Suprapubic skin (tissue), 4 donors: ENCODE measurements around the gene DLG1. TPM values are rescaled to one million over a fixed set of nuclear protein-coding genes. Genes with fewer than 3 reads are reported as not detected.

Experiments
- DNase-seq, 2 donors: peaks; one replicate each; pipeline ENCODE4 v3.0.0-alpha.2; 2019; ENCODE audit warnings: low spot score in 2 of 2
- H3K27ac ChIP-seq: fragments of 200-600 bp; sonication (generic); one replicate; pipeline ENCODE4 v1.5.1; 2019
- H3K27me3 ChIP-seq: fragments of 200-600 bp; sonication (generic); one replicate; pipeline ENCODE4 v1.5.1; 2019
- H3K36me3 ChIP-seq: fragments of 200-600 bp; sonication (generic); one replicate; pipeline ENCODE4 v1.5.1; 2019
- H3K4me1 ChIP-seq: fragments of 200-600 bp; sonication (generic); one replicate; pipeline ENCODE4 v1.5.1; 2019
- H3K4me3 ChIP-seq: fragments of 200-600 bp; sonication (generic); one replicate; pipeline ENCODE4 v1.5.1; 2019; ENCODE audit warnings: mild to moderate bottlenecking
- H3K9me3 ChIP-seq: fragments of 200-600 bp; sonication (generic); one replicate; pipeline ENCODE4 v1.5.1; 2019
- EP300 ChIP-seq: sonication (generic); formaldehyde crosslinking; IDR thresholded peaks from one replicate; pipeline ENCODE4 v1.6.1; 2017; ENCODE audit warnings: antibody characterized with exemption
- POLR2A ChIP-seq, 2 donors: fragments of 450-650 bp; IDR thresholded peaks; one replicate each; pipeline ENCODE4 v1.6.1; 2017; ENCODE audit warnings: antibody characterized with exemption in 2 of 2, mild to moderate bottlenecking in 2 of 2, moderate library complexity in 2 of 2
- POLR2AphosphoS5 ChIP-seq, 3 donors: sonication (generic); formaldehyde crosslinking; IDR thresholded peaks; one replicate each; pipeline ENCODE4 v1.6.1; 2017; ENCODE audit warnings: antibody characterized with exemption in 3 of 3
- WGBS: methylation state at CpG from one replicate; pipeline ENCODE4 v1.1.5; 2018; 5-methylcytosine and 5-hydroxymethylcytosine counted together
- total RNA-seq, 4 donors: library from RNA; depleted of rRNA; stranded (reverse); fragments of >200 nt; gene quantifications; one replicate each; pipeline ENCODE4 v1.1.0, GENCODE V29; 2016
- TF ChIP-seq, protein P1 (sequence below), 2 donors: fragments of 200-600 bp in 1 of 2; fragments of 450-650 bp in 1 of 2; sonication (generic) in 1 of 2; IDR thresholded peaks; one replicate each; pipeline ENCODE4 v1.5.1; 2016 to 2019; ENCODE audit warnings: antibody characterized with exemption in 2 of 2, mild to moderate bottlenecking in 1 of 2, moderate library complexity in 1 of 2

DLG1 gene
- total RNA-seq, 4 donors from 2014 or later, result 86.2 to 140 (median 103) TPM

DNA sequence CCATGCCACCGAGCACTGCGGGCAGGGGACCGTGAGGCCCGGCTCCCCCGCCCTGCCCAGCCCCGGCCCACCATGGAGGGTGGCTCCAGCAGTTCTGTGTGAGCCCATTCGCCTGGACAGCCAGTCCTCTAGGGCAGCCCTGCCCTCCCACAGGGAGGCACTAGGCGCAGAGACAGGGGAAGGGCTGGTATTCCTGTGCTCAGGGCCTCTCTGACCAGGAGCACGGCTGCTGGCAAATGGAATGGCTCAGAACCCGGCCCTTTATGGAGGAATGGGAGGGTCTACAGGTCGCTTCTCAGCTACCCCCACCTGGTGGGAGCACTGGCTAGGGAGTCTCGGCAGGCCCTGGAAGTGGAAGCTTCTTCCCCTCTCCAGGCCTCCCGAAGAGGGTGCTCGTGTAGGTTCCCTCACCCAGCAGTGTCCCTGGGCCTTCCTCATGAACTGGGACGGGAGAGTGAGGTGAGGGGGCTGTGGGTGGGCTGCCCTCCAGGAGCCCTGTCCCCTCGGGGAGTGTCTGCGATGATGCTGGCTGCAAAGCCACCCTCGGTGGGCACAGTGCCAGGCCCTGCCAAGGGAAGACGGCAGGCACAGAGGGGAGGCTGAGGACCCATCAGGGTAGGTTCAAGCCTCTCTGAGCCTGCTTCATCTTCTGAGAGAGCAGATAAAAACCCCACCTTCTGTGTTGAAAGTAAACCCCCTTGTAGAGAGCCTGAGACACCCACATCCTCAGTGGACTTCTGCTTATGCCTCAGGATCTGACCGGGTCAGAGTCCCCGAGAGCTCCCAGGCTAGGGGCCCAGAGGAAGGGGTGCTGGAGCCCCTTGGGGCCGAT is 270.3 kb downstream of the DLG1 start:
- Histone ChIP-seq H3K36me3 (no peaks in the 10 kb centered on the region), H3K9me3 (no peaks in the 10 kb centered on the region), H3K4me1 (peaks cover 39% of the 10 kb centered on the region), H3K27me3 (peaks cover 3% of the 10 kb centered on the region), H3K27ac (peak overlapping the region; percentile 55), H3K4me3 (peak overlapping the region; percentile 48)
- WGBS, result 63% methylated on average over 2 of the region's 22 CpGs
- DNase-seq, result no peak
- no peak for TF ChIP-seq POLR2AphosphoS5 (IDR thresholded peaks at IDR 0.05)
- TF ChIP-seq EP300, result no peak
- TF ChIP-seq, protein P1, sequence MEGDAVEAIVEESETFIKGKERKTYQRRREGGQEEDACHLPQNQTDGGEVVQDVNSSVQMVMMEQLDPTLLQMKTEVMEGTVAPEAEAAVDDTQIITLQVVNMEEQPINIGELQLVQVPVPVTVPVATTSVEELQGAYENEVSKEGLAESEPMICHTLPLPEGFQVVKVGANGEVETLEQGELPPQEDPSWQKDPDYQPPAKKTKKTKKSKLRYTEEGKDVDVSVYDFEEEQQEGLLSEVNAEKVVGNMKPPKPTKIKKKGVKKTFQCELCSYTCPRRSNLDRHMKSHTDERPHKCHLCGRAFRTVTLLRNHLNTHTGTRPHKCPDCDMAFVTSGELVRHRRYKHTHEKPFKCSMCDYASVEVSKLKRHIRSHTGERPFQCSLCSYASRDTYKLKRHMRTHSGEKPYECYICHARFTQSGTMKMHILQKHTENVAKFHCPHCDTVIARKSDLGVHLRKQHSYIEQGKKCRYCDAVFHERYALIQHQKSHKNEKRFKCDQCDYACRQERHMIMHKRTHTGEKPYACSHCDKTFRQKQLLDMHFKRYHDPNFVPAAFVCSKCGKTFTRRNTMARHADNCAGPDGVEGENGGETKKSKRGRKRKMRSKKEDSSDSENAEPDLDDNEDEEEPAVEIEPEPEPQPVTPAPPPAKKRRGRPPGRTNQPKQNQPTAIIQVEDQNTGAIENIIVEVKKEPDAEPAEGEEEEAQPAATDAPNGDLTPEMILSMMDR (IDR thresholded peaks at IDR 0.05), result no peak
- no peak for TF ChIP-seq POLR2A (IDR thresholded peaks at IDR 0.05)

- 88% methylated on average over 11 of the region's 29 CpGs for WGBS
- TF ChIP-seq, protein P1 (IDR thresholded peaks at IDR 0.05), result no peak
- TF ChIP-seq EP300 (no peak), POLR2A (IDR thresholded peaks at IDR 0.05) (no peak), POLR2AphosphoS5 (IDR thresholded peaks at IDR 0.05) (no peak)
- Histone ChIP-seq H3K4me1 (peaks cover 41% of the 10 kb centered on the region), H3K27me3 (peaks cover 6% of the 10 kb centered on the region), H3K9me3 (no peaks in the 10 kb centered on the region), H3K27ac (peak overlapping the region; percentile 45), H3K36me3 (no peaks in the 10 kb centered on the region), H3K4me3 (peak overlapping the region; percentile 48)
- DNase-seq, result no peak
Measured at GRCh38 chr3:197027151-197027895, 271.1 kb downstream of the DLG1 start.

DNA sequence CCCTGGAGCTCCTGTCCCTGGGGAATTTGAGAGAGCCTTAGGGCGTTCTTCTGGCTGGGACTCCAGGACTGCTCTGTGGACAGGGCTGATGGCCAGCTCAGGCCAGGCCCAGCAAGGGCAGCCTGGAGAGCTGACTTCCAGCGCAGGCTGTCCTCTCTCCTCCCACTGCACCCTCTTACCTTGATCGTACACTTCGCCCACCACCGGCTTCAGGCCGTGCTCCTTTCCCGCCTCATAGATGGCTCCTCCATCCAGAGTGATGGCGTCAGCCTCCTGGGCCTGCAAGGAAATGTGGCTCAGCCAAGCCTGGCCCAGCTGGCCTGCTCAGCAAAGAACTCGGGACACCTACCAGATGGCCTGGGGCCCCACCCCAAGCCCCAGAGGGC is 271.9 kb downstream of the DLG1 start:
- peaks cover 6% of the 10 kb centered on the region for H3K27me3 ChIP-seq
- H3K9me3 ChIP-seq, result no peaks in the 10 kb centered on the region
- H3K36me3 ChIP-seq, result no peaks in the 10 kb centered on the region
- no peak for DNase-seq
- no peak overlapping the region for H3K4me3 ChIP-seq
- H3K27ac ChIP-seq, result no peak overlapping the region
- H3K4me1 ChIP-seq, result peaks cover 34% of the 10 kb centered on the region
- TF ChIP-seq POLR2AphosphoS5 (IDR thresholded peaks at IDR 0.05) (no peak), EP300 (no peak), POLR2A (IDR thresholded peaks at IDR 0.05) (no peak)
- TF ChIP-seq, protein P1 (IDR thresholded peaks at IDR 0.05), result no peak
- WGBS, result 91% methylated on average over 7 of the region's 9 CpGs

DNA sequence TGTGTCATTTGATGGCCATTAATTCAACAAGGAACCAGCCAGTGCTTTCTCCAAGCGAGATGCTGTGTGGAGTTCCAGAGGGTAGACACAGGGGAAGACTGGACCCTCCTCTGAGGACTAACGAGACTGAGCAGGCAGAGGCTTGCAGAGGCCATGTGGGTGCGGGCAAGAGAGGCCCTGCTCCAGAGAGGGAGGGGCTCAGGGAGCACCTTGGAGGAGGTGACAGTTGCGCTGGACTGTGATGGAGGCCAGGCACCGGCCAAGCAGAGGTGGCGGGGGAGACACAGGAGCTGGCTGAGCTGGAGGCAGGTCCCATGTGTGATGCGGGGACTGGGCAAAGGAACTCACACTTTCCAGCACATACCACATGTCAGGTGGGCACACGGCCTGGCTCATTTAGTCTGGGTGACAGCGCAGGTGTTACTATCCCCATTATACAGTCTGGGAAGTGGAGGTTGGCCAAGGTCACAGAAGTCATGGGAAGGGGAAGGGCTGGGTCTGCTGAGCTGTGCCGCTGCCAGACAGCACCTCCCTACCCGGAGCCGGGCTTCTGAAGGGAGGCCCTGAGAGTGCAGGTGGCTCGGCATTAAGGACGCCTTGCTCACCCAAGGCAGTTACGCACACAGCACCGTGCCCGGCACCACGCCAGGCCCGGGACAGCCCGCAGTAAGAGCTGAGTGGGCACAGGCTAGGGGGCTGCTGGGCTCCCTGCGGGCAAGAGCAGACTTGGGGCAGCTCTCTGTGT is 272.5 kb downstream of the DLG1 start:
- Histone ChIP-seq H3K9me3 (no peaks in the 10 kb centered on the region), H3K4me3 (no peak overlapping the region), H3K4me1 (peaks cover 29% of the 10 kb centered on the region), H3K27me3 (peaks cover 6% of the 10 kb centered on the region), H3K27ac (no peak overlapping the region), H3K36me3 (no peaks in the 10 kb centered on the region)
- WGBS, result 77% methylated on average over 6 of the region's 21 CpGs
- DNase-seq, result no peak
- no peak for TF ChIP-seq POLR2AphosphoS5 (IDR thresholded peaks at IDR 0.05)
- no peak for TF ChIP-seq POLR2A (IDR thresholded peaks at IDR 0.05)
- TF ChIP-seq, protein P1 (IDR thresholded peaks at IDR 0.05), result no peak
- TF ChIP-seq EP300, result no peak
